Measurements from ENCODE around the gene CHST6. TPM values are rescaled to one million over a fixed set of nuclear protein-coding genes. Genes with fewer than 3 reads are reported as not detected.

Gene CHST6
- total and polyA plus RNA-seq, 9 of the 15 experiments (the other 6 are each of a cell fraction or from before 2014, with no cell fraction given), result 0.01 to 0.05 (median 0.02) TPM; not detected in 6

DNA sequence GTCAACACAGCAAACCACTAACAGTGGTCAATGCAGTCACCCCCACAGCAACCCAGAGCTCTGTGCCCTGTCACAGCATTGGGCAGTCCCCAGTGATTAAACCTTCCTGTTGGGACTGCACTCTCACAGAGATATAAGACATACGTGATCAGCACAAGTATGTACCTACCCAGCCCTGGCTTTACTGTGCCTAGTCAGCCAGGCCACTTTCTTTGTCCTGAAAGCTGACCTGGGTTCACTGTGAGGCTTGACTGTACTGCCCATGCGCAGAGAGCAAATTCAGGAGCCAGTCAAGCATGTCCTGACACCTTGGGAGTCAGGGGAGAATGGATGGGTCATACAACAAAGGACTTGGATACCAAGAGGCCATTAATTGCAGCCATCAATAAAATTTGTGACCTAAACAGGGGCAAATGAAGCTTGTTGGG lies 19.8 kb downstream of the CHST6 start:
- H3K4me1 ChIP-seq (replicated peaks in 1 of 2; ENCODE audit: control insufficient read depth in 2 of 2, insufficient read depth in 2 of 2, low read length in 2 of 2), result peaks cover 0 to 9% of the 10 kb centered on the region in 2 experiments; a peak in 2 of 5 replicates
- no peaks in the 10 kb centered on the region for H3K9me1 ChIP-seq (ENCODE audit: control insufficient read depth, insufficient read depth, low read length)
- no peaks in the 10 kb centered on the region for H3K36me3 ChIP-seq (ENCODE audit: control insufficient read depth, insufficient read depth, low read length)
- no peak overlapping the region for H3K4me3 ChIP-seq
- WGBS (ENCODE audit: insufficient coverage, low coverage, missing lambda C conversion rate), result 2% methylated on average over 2 of the region's 2 CpGs
- FAIRE-seq, result no peak
- no TSS peak for BruUV-seq (replicated peaks)
- H3K27ac ChIP-seq (ENCODE audit: extremely low read depth, low read depth, low read length), result no peak overlapping the region
- ATAC-seq, result no peak
- H3K79me2 ChIP-seq (ENCODE audit: control insufficient read depth, insufficient read depth, low read length), result no peaks in the 10 kb centered on the region
- no peaks in the 10 kb centered on the region; the same call in 1 of the 2 replicates for H4K20me1 ChIP-seq (replicated peaks; ENCODE audit: control insufficient read depth, insufficient read depth, low read length)
- no peak overlapping the region for H3K4me2 ChIP-seq (ENCODE audit: insufficient read depth, low read length)
- TF ChIP-seq NRF1 (conservative IDR thresholded peaks at IDR 0.05 in 1 of 2, IDR thresholded peaks at IDR 0.05 in 1 of 2) (peak; percentile 66 to 76), RAD51 (IDR thresholded peaks at IDR 0.05; ENCODE audit: borderline replicate concordance, low read depth) (no peak)
- DNase-seq (ENCODE audit: extremely low read depth in 1 of 4, low spot score in 3 of 4), result no peak
- ChIA-PET POLR2A (interaction anchor here (0.6 kb wide), 1 partner anchor 173 kb away, joined by 3 read pairs; no protein-coding TSS in a partner anchor), CTCF (ENCODE audit: low intra/inter-chr PET ratio) (no interaction called here)
- H2AFZ ChIP-seq (ENCODE audit: low read depth, low read length), result no peak overlapping the region
- intact Hi-C loops (cut with micrococcal nuclease) (no loop called here), in situ Hi-C loops (cut with MboI) (loop anchor here (10.0 kb wide), 1 partner anchor 289 kb away; no protein-coding TSS in a partner anchor)
- no peak overlapping the region for H3K9ac ChIP-seq (ENCODE audit: insufficient read depth in 1 of 2, low read depth in 2 of 2, low read length in 2 of 2)
- no peaks in the 10 kb centered on the region for H3K9me3 ChIP-seq (replicated peaks; ENCODE audit: control insufficient read depth, insufficient read depth, low read depth, low read length)
- peaks cover 13 to 38% of the 10 kb centered on the region in 2 experiments; a peak in 3 of 5 replicates for H3K27me3 ChIP-seq (ENCODE audit: control insufficient read depth in 2 of 2, insufficient read depth in 2 of 2, low read length in 2 of 2)

DNA sequence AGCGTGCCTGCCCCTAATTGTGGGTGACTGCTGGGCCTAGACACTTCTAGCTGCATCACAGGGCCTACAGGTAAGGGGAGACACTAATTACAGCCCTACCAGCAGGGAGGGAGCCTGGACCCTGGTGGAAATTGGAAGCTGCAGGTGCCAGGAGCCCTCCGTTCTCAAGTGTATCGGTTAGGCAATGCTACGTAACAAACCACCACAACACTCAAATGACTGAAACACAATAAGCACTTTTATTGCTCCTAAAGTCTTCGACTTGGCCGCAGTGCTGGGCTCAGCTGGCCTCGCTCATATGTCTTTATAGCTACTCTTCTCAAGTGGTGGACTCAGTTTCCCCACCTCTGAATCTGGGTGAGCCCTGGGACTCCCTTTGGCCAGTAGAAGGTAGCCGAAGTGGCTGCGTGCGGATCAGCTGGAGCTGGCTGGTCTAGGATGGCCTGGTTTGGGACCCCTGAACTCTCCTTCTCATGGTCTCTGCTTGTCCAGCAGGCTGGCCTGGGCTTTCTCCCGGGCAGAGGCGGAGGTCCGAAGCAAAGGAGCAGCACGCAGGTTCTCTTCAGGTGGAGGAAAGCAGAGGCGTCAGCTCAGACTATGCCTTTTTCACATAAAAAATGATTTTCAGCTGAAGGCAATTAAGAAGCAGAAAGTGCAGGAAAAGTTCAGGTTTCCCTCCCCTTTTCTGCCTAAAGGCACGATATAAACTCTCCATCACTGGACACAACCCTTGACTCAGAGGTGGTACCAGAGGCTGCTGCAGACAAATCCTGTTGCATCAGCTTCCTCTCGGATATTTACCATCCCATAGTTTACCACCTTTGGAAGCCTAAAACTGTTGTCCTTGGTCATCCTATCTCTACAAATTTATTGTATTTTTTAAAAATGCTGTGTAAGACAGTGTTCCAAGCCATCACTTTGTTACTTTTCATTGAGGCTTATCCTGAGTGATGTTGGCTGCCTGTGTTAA lies 22.0 kb downstream of the CHST6 start:
- no peak overlapping the region for H3K4me2 ChIP-seq (ENCODE audit: insufficient read depth, low read length)
- no peaks in the 10 kb centered on the region for H3K36me3 ChIP-seq (ENCODE audit: control insufficient read depth, insufficient read depth, low read length)
- POLR2A ChIA-PET, result interaction anchor here (0.7 kb wide), 2 partner anchors 34 to 240 kb away, joined by 3 to 4 read pairs; no protein-coding TSS in a partner anchor
- no peaks in the 10 kb centered on the region for H3K9me3 ChIP-seq (replicated peaks; ENCODE audit: control insufficient read depth, insufficient read depth, low read depth, low read length)
- no peak overlapping the region for H3K9ac ChIP-seq (ENCODE audit: insufficient read depth in 1 of 2, low read depth in 2 of 2, low read length in 2 of 2)
- no peaks in the 10 kb centered on the region for H3K4me1 ChIP-seq (replicated peaks in 1 of 2; ENCODE audit: control insufficient read depth in 2 of 2, insufficient read depth in 2 of 2, low read length in 2 of 2)
- WGBS (ENCODE audit: insufficient coverage, low coverage, missing lambda C conversion rate), result 43% methylated on average over 17 of the region's 17 CpGs
- peaks cover 13 to 22% of the 10 kb centered on the region in 2 experiments; a peak in 3 of 5 replicates for H3K27me3 ChIP-seq (ENCODE audit: control insufficient read depth in 2 of 2, insufficient read depth in 2 of 2, low read length in 2 of 2)
- CTCF ChIA-PET (ENCODE audit: low intra/inter-chr PET ratio), result interaction anchor here (2.3 kb wide), 1 partner anchor 291 kb away, joined by 10 read pairs; no protein-coding TSS in a partner anchor
- DNase-seq (ENCODE audit: extremely low read depth in 1 of 4, low spot score in 3 of 4), result no peak
- no peaks in the 10 kb centered on the region for H3K79me2 ChIP-seq (ENCODE audit: control insufficient read depth, insufficient read depth, low read length)
- intact Hi-C loops (cut with micrococcal nuclease), result loop anchor here (2.0 kb wide), 1 partner anchor 44 kb away; no protein-coding TSS in a partner anchor
- no TSS peak for BruUV-seq (replicated peaks)
- no peak overlapping the region for H3K27ac ChIP-seq (ENCODE audit: extremely low read depth, low read depth, low read length)
- no peak overlapping the region for H3K4me3 ChIP-seq
- no peak for ATAC-seq
- H2AFZ ChIP-seq (ENCODE audit: low read depth, low read length), result no peak overlapping the region
- no peaks in the 10 kb centered on the region for H3K9me1 ChIP-seq (ENCODE audit: control insufficient read depth, insufficient read depth, low read length)
- in situ Hi-C loops (cut with MboI), result loop anchor here (10.0 kb wide), 1 partner anchor 292 kb away; no protein-coding TSS in a partner anchor
- no peak for FAIRE-seq
- no peaks in the 10 kb centered on the region; the same call in 1 of the 2 replicates for H4K20me1 ChIP-seq (replicated peaks; ENCODE audit: control insufficient read depth, insufficient read depth, low read length)
- TF ChIP-seq ERF (CRISPR knock-in tag; IDR thresholded peaks at IDR 0.05) (no peak), EGR1 (conservative IDR thresholded peaks at IDR 0.05) (no peak), POLR2H (tag; IDR thresholded peaks at IDR 0.05; ENCODE audit: low read depth) (no peak)

Measured in K562 (cell line).